DND-41 (cell line): ENCODE measurements around the gene ULK1.

Experiments
- ATAC-seq: fragments of 200-7000 bp; cut with Tn5 transposase; 3 replicates; pipeline ENCODE4 v1.9.1; 2021; ENCODE audit warnings: low read depth; ENCODE audit not compliant: insufficient read depth
- DNase-seq: peaks from one replicate; pipeline ENCODE4 v3.0.0-alpha.2; 2020
- H2AFZ ChIP-seq: 2 replicates; pipeline ENCODE4 v1.6.0; 2012; ENCODE audit warnings: low read depth, low read length
- H3K27ac ChIP-seq: 2 replicates; pipeline ENCODE4 v1.5.1; 2012; ENCODE audit warnings: low read length, inconsistent platforms
- H3K27me3 ChIP-seq: fragments of 200-600 bp; sonication (generic); 2 replicates; pipeline ENCODE4 v1.6.0; 2012; ENCODE audit warnings: low read length, mild to moderate bottlenecking, inconsistent platforms; ENCODE audit not compliant: insufficient read depth, poor library complexity
- H3K36me3 ChIP-seq: 2 replicates; pipeline ENCODE4 v1.5.1; 2012; ENCODE audit warnings: low read length, inconsistent platforms; ENCODE audit not compliant: insufficient read depth
- H3K4me1 ChIP-seq: 2 replicates; pipeline ENCODE4 v1.5.1; 2012; ENCODE audit warnings: mild to moderate bottlenecking, low read length; ENCODE audit not compliant: insufficient read depth
- H3K4me2 ChIP-seq: 2 replicates; pipeline ENCODE4 v1.6.0; 2012; ENCODE audit warnings: mild to moderate bottlenecking, moderate library complexity, low read length, inconsistent platforms; ENCODE audit not compliant: insufficient read depth
- H3K4me3 ChIP-seq, 2 experiments: fragments of 200-600 bp in 1 of 2; shearing (Covaris generic) in 1 of 2; 2 replicates each; pipeline ENCODE4 v1.5.1; 2012 to 2016; ENCODE audit warnings: inconsistent platforms in 2 of 2, low read length in 2 of 2, mild to moderate bottlenecking in 2 of 2, low read depth in 1 of 2, moderate library complexity in 1 of 2
- H3K79me2 ChIP-seq: 2 replicates; pipeline ENCODE4 v1.6.0; 2012; ENCODE audit warnings: low read length, inconsistent platforms; ENCODE audit not compliant: insufficient read depth
- H3K9ac ChIP-seq: 2 replicates; pipeline ENCODE4 v1.6.0; 2012; ENCODE audit warnings: low read depth, mild to moderate bottlenecking, inconsistent platforms, low read length, moderate library complexity
- H3K9me3 ChIP-seq: 2 replicates; pipeline ENCODE4 v1.5.1; 2012; ENCODE audit warnings: low read length, moderate library complexity, mild to moderate bottlenecking, inconsistent platforms; ENCODE audit not compliant: insufficient read depth, severe bottlenecking
- H4K20me1 ChIP-seq: 2 replicates; pipeline ENCODE4 v1.6.0; 2012; ENCODE audit warnings: low read length; ENCODE audit not compliant: insufficient read depth
- CTCF ChIP-seq: IDR thresholded peaks from 2 replicates; pipeline ENCODE4 v1.5.1; 2012; ENCODE audit warnings: borderline replicate concordance, low read length, moderate library complexity, mild to moderate bottlenecking; ENCODE audit not compliant: poor library complexity, severe bottlenecking; ENCODE audit errors: extremely low read depth
- EZH2 ChIP-seq: IDR thresholded peaks from 3 replicates; pipeline ENCODE4 v1.6.1; 2012; ENCODE audit warnings: borderline replicate concordance, low read depth, mild to moderate bottlenecking, moderate library complexity, low read length, inconsistent platforms; ENCODE audit not compliant: severe bottlenecking

ULK1 gene

GRCh38 chr12:131963381-131963780 lies 69.0 kb downstream of the ULK1 start:
- H3K36me3 ChIP-seq = peaks cover 41% of the 10 kb centered on the region
- no peak overlapping the region for H3K4me3 ChIP-seq
- H3K9me3 ChIP-seq = no peaks in the 10 kb centered on the region
- ATAC-seq (no peak), DNase-seq (no peak)
- no peak overlapping the region for H2AFZ ChIP-seq
- H3K27me3 ChIP-seq = no peaks in the 10 kb centered on the region
- H3K4me2 ChIP-seq = no peak overlapping the region
- H3K79me2 ChIP-seq = peaks cover 91% of the 10 kb centered on the region
- H3K27ac ChIP-seq = no peak overlapping the region
- peaks cover 65% of the 10 kb centered on the region for H4K20me1 ChIP-seq
- H3K4me1 ChIP-seq = no peaks in the 10 kb centered on the region
- no peak for TF ChIP-seq EZH2
- TF ChIP-seq CTCF = no peak
- no peak overlapping the region for H3K9ac ChIP-seq

- no peak overlapping the region for H3K27ac ChIP-seq
- H3K9me3 ChIP-seq = no peaks in the 10 kb centered on the region
- H3K36me3 ChIP-seq = peaks cover 38% of the 10 kb centered on the region
- TF ChIP-seq EZH2 (no peak), CTCF (no peak)
- H3K9ac ChIP-seq = no peak overlapping the region
- no peak overlapping the region for H3K4me2 ChIP-seq
- peaks cover 91% of the 10 kb centered on the region for H3K79me2 ChIP-seq
- no peaks in the 10 kb centered on the region for H3K27me3 ChIP-seq
- DNase-seq (no peak), ATAC-seq (no peak)
- peaks cover 54% of the 10 kb centered on the region for H4K20me1 ChIP-seq
- no peak overlapping the region for H3K4me3 ChIP-seq
- H3K4me1 ChIP-seq = no peaks in the 10 kb centered on the region
- H2AFZ ChIP-seq = no peak overlapping the region
Measured at GRCh38 chr12:131965073-131965472, 70.7 kb downstream of the ULK1 start.

GRCh38 chr12:131971226-131971625 lies 76.8 kb downstream of the ULK1 start:
- no peak overlapping the region for H3K27ac ChIP-seq
- no peak overlapping the region for H3K4me2 ChIP-seq
- ATAC-seq (no peak), DNase-seq (no peak)
- peaks cover 98% of the 10 kb centered on the region for H3K79me2 ChIP-seq
- H3K4me3 ChIP-seq = no peak overlapping the region
- no peaks in the 10 kb centered on the region for H3K27me3 ChIP-seq
- no peak overlapping the region for H3K9ac ChIP-seq
- no peaks in the 10 kb centered on the region for H3K9me3 ChIP-seq
- TF ChIP-seq CTCF (no peak), EZH2 (no peak)
- H3K4me1 ChIP-seq = no peaks in the 10 kb centered on the region
- H4K20me1 ChIP-seq = peaks cover 35% of the 10 kb centered on the region; the same call in 1 of the 2 replicates
- no peak overlapping the region for H2AFZ ChIP-seq
- peaks cover 15% of the 10 kb centered on the region; the same call in 1 of the 2 replicates for H3K36me3 ChIP-seq
